Hepatocyte (in vitro differentiated cells): ENCODE data around the gene ZBTB16.

Source experiments
- CTCF ChIP-seq: fragments of 200-600 bp; sonication (generic); IDR thresholded peaks from 2 replicates; pipeline ENCODE4 v1.5.1; 2016; ENCODE audit warnings: antibody characterized with exemption, mild to moderate bottlenecking; ENCODE audit not compliant: poor library complexity
- EZH2 ChIP-seq: fragments of 200-600 bp; sonication (generic); IDR thresholded peaks from 2 replicates; pipeline ENCODE4 v1.6.1; 2016; ENCODE audit warnings: antibody characterized with exemption, mild to moderate bottlenecking, borderline replicate concordance
- EZH2phosphoT487 ChIP-seq: fragments of 200-600 bp; sonication (generic); IDR thresholded peaks from one replicate; pipeline ENCODE4 v1.6.1; 2018; ENCODE audit warnings: antibody characterized with exemption, mild to moderate bottlenecking, low read depth, moderate library complexity; ENCODE audit not compliant: unreplicated experiment, severe bottlenecking

GRCh38 chr11:114089748-114090147 is 30.2 kb downstream of the ZBTB16 start:
- TF ChIP-seq CTCF (no peak), EZH2phosphoT487 (no peak), EZH2 (no peak)
